KOPT-K1 (cell line): ENCODE data around the gene HOXA4.

Source experiments
- H3K27ac ChIP-seq: fragments of 200-600 bp; sonication (generic); 2 replicates; pipeline ENCODE4 v1.5.1; 2016; ENCODE audit warnings: antibody characterized with exemption, mild to moderate bottlenecking, low read depth, low read length; ENCODE audit not compliant: poor library complexity, severe bottlenecking
- H3K36me3 ChIP-seq: fragments of 200-600 bp; sonication (generic); 2 replicates; pipeline ENCODE4 v1.5.1; 2017; ENCODE audit warnings: antibody characterized with exemption, mild to moderate bottlenecking, low read length, moderate library complexity; ENCODE audit not compliant: insufficient read depth
- H3K9me3 ChIP-seq: fragments of 200-600 bp; sonication (generic); 2 replicates; pipeline ENCODE4 v1.5.1; 2017; ENCODE audit warnings: antibody characterized with exemption, low read length, mild to moderate bottlenecking; ENCODE audit not compliant: insufficient read depth, poor library complexity, severe bottlenecking

The HOXA4 gene

GRCh38 chr7:27172315-27172774 is 41.8 kb upstream of the HOXA4 start:
- H3K27ac ChIP-seq = no peak overlapping the region

GRCh38 chr7:27171637-27172314 is 41.2 kb upstream of the HOXA4 start:
- Histone ChIP-seq H3K9me3 (peaks cover 8% of the 10 kb centered on the region), H3K27ac (no peak overlapping the region), H3K36me3 (no peaks in the 10 kb centered on the region)

More at GRCh38 chr7:27172315-27172774, 41.8 kb upstream of the HOXA4 start:
- Histone ChIP-seq H3K9me3 (peaks cover 8% of the 10 kb centered on the region), H3K36me3 (no peaks in the 10 kb centered on the region)

GRCh38 chr7:27171325-27171636 is 40.7 kb upstream of the HOXA4 start:
- Histone ChIP-seq H3K9me3 (peaks cover 8% of the 10 kb centered on the region), H3K27ac (no peak overlapping the region), H3K36me3 (no peaks in the 10 kb centered on the region)

GRCh38 chr7:27170426-27171324 is 40.1 kb upstream of the HOXA4 start:
- H3K9me3 ChIP-seq = peaks cover 8% of the 10 kb centered on the region
- H3K27ac ChIP-seq = no peak overlapping the region
- no peaks in the 10 kb centered on the region for H3K36me3 ChIP-seq

- Histone ChIP-seq H3K36me3 (no peaks in the 10 kb centered on the region), H3K27ac (no peak overlapping the region), H3K9me3 (peaks cover 8% of the 10 kb centered on the region)
Measured at GRCh38 chr7:27169658-27170425, 39.3 kb upstream of the HOXA4 start.

GRCh38 chr7:27168265-27168947 is 37.8 kb upstream of the HOXA4 start:
- H3K36me3 ChIP-seq = no peaks in the 10 kb centered on the region
- H3K9me3 ChIP-seq = no peaks in the 10 kb centered on the region
- no peak overlapping the region for H3K27ac ChIP-seq

- H3K9me3 ChIP-seq = no peaks in the 10 kb centered on the region
- H3K27ac ChIP-seq = no peak overlapping the region
- H3K36me3 ChIP-seq = no peaks in the 10 kb centered on the region
Measured at GRCh38 chr7:27167916-27168264, 37.3 kb upstream of the HOXA4 start.

- H3K27ac ChIP-seq = no peak overlapping the region
- no peaks in the 10 kb centered on the region for H3K36me3 ChIP-seq
- H3K9me3 ChIP-seq = no peaks in the 10 kb centered on the region
Measured at GRCh38 chr7:27166531-27167505, 36.3 kb upstream of the HOXA4 start.

GRCh38 chr7:27165996-27166530 is 35.5 kb upstream of the HOXA4 start:
- no peak overlapping the region for H3K27ac ChIP-seq
- no peaks in the 10 kb centered on the region for H3K9me3 ChIP-seq
- no peaks in the 10 kb centered on the region for H3K36me3 ChIP-seq

- H3K9me3 ChIP-seq = no peaks in the 10 kb centered on the region
- no peaks in the 10 kb centered on the region for H3K36me3 ChIP-seq
- no peak within 1 kb of the TSS for H3K27ac ChIP-seq
Measured at GRCh38 chr7:27165089-27165995, 34.8 kb upstream of the HOXA4 start, which contains the start of gene HOXA9. Gene HOXA9, minus strand, starts transcription at chr7:27165537. Its CDS starts 80 bp downstream, at chr7:27165457.

GRCh38 chr7:27164367-27165088 is 34.0 kb upstream of the HOXA4 start:
- Histone ChIP-seq H3K9me3 (no peaks in the 10 kb centered on the region), H3K27ac (no peak overlapping the region), H3K36me3 (no peaks in the 10 kb centered on the region)

- no peaks in the 10 kb centered on the region for H3K36me3 ChIP-seq
- no peaks in the 10 kb centered on the region for H3K9me3 ChIP-seq
- no peak overlapping the region for H3K27ac ChIP-seq
Measured at GRCh38 chr7:27164045-27164366, 33.4 kb upstream of the HOXA4 start.
